A549 (cell line): ENCODE results near the gene PATJ. TPM values are rescaled to one million over a fixed set of nuclear protein-coding genes. Genes with fewer than 3 reads are reported as not detected.

Source experiments
- ATAC-seq, 2 experiments: fragments of 200-7000 bp in 1 of 2; fragments of >200 bp in 1 of 2; cut with Nextera tagmentation in 1 of 2; cut with Tn5 transposase in 1 of 2; 3 replicates each; pipeline versions ENCODE4 v1.8.0 to v1.9.1; 2018 to 2020; ENCODE audit warnings: mild to moderate bottlenecking in 1 of 2, moderate library complexity in 1 of 2
- CTCF ChIA-PET: fragments of 300-600 bp; sonication (Branson Sonifier 250); formaldehyde crosslinking; extraction: SDS; loops from one replicate; lab custom pipeline; 2021; ENCODE audit warnings: antibody characterized with exemption, inconsistent platforms; lab: Yijun Ruan, JAX
- POLR2A ChIA-PET: fragments of 350-600 bp; formaldehyde crosslinking; extraction: SDS; loops from one replicate; lab custom pipeline; 2021; ENCODE audit warnings: antibody characterized with exemption, inconsistent platforms; lab: Yijun Ruan, JAX
- DNase-seq, 2 experiments: peaks; one replicate each; pipeline versions ENCODE4 v3.0.0 to v3.0.0-alpha.2; 2011 to 2016; ENCODE audit warnings: low read depth in 1 of 2, low spot score in 1 of 2
- FAIRE-seq: peaks from 2 replicates; lab custom pipeline; 2011; peaks lifted over from hg19 to GRCh38; lab: Jason Lieb, UNC
- H3K27ac ChIP-seq, 2 experiments: fragments of >200 bp; sonication (Bioruptor Twin); formaldehyde crosslinking; 3 replicates each; pipeline ENCODE4 v1.5.1; 2016 to 2017
- H3K4me1 ChIP-seq: fragments of >200 bp; sonication (Bioruptor Twin); formaldehyde crosslinking; 3 replicates; pipeline ENCODE4 v1.6.1; 2016
- H3K4me2 ChIP-seq: fragments of >200 bp; sonication (Bioruptor Twin); formaldehyde crosslinking; 3 replicates; pipeline ENCODE4 v1.6.1; 2016
- H3K4me3 ChIP-seq: fragments of >200 bp; sonication (Bioruptor Twin); formaldehyde crosslinking; 3 replicates; pipeline ENCODE4 v1.5.1; 2016
- H3K9me3 ChIP-seq: fragments of >200 bp; sonication (Bioruptor Twin); formaldehyde crosslinking; 3 replicates; pipeline ENCODE4 v1.6.1; 2016
- CBX8 ChIP-seq: fragments of 200-600 bp; sonication (generic); IDR thresholded peaks from 2 replicates; pipeline ENCODE4 v1.6.1; 2016
- CEBPB ChIP-seq, 2 experiments: fragments of >200 bp in 1 of 2; sonication (Bioruptor Twin) in 1 of 2; formaldehyde crosslinking in 1 of 2; IDR thresholded peaks; 2 replicates each; pipeline ENCODE4 v1.6.1; 2012 to 2016
- ELK1 ChIP-seq: fragments of 150-350 bp; IDR thresholded peaks from 2 replicates; pipeline ENCODE4 v1.6.1; 2014; ENCODE audit warnings: low read depth, mild to moderate bottlenecking, low read length
- EP300 ChIP-seq, 2 experiments: fragments of >200 bp; sonication (Bioruptor Twin); formaldehyde crosslinking; IDR thresholded peaks; 2 replicates in 1 of 2; 3 replicates in 1 of 2; pipeline ENCODE4 v1.6.1; 2016 to 2017
- FOSB ChIP-seq: fragments of 250-450 bp; sonication (Bioruptor Pico); IDR thresholded peaks from 2 replicates; pipeline ENCODE4 v1.5.0; 2020; ENCODE audit warnings: mild to moderate bottlenecking, moderate library complexity
- FOXS1 ChIP-seq: fragments of 250-450 bp; sonication (Bioruptor Pico); IDR thresholded peaks from 2 replicates; pipeline ENCODE4 v1.5.0; 2020; ENCODE audit warnings: mild to moderate bottlenecking, moderate library complexity
- HDAC2 ChIP-seq: fragments of 200-600 bp; sonication (generic); IDR thresholded peaks from 2 replicates; pipeline ENCODE4 v1.6.1; 2016
- HEYL ChIP-seq: fragments of 250-450 bp; sonication (Bioruptor Pico); IDR thresholded peaks from 2 replicates; pipeline ENCODE4 v1.8.0; 2021; ENCODE audit warnings: mild to moderate bottlenecking, moderate library complexity
- HMGXB4 ChIP-seq: fragments of 250-450 bp; sonication (Bioruptor Pico); IDR thresholded peaks from 2 replicates; pipeline ENCODE4 v1.5.0; 2021; ENCODE audit warnings: mild to moderate bottlenecking, moderate library complexity, borderline replicate concordance
- HOXA7 ChIP-seq: fragments of 250-450 bp; sonication (Bioruptor Pico); IDR thresholded peaks from 2 replicates; pipeline ENCODE4 v1.5.0; 2020; ENCODE audit warnings: mild to moderate bottlenecking, moderate library complexity
- MAZ ChIP-seq: fragments of 150-350 bp; IDR thresholded peaks from 2 replicates; pipeline ENCODE4 v1.6.1; 2014; ENCODE audit warnings: antibody characterized with exemption, low read depth, low read length, borderline replicate concordance
- POLR2AphosphoS2 ChIP-seq: conservative IDR thresholded peaks from 2 replicates; pipeline ENCODE4 v1.6.1; 2012; ENCODE audit warnings: low read length, improper control_type of control experiment, inconsistent platforms
- RAD21 ChIP-seq, 2 experiments: fragments of >200 bp in 1 of 2; sonication (Bioruptor Twin) in 1 of 2; formaldehyde crosslinking in 1 of 2; IDR thresholded peaks in 1 of 2; conservative IDR thresholded peaks in 1 of 2; 2 replicates in 1 of 2; 3 replicates in 1 of 2; pipeline ENCODE4 v1.6.1; 2012 to 2018; ENCODE audit warnings: inconsistent platforms in 1 of 2
- RNF2 ChIP-seq: fragments of 200-600 bp; sonication (generic); IDR thresholded peaks from 2 replicates; pipeline ENCODE4 v1.6.1; 2016; ENCODE audit warnings: low read depth, mild to moderate bottlenecking, antibody characterized with exemption, moderate library complexity, borderline replicate concordance
- WGBS: methylation state at CpG from one replicate; pipeline ENCODE4 v1.1.6; 2017; ENCODE audit errors: missing lambda C conversion rate; 5-methylcytosine and 5-hydroxymethylcytosine counted together
- polyA plus RNA-seq, 4 experiments: library from polyadenylated mRNA; depleted of rRNA in 3 of 4; stranded (reverse); fragments of >200 nt; fragmentation: RNase III in 1 of 4; extraction: RNeasy Plus Mini Kit Qiagen cat#74134 plus additional on column Dnase treatment in 1 of 4; gene quantifications; 2 replicates in 3 of 4; 3 replicates in 1 of 4; pipeline ENCODE4 v1.2.3, GENCODE V29; 2011 to 2017
- TF ChIP-seq, protein P1 (sequence below): IDR thresholded peaks from 2 replicates; pipeline ENCODE4 v1.6.1; 2012
- TF ChIP-seq, protein P2 (sequence below): fragments of >200 bp; sonication (Bioruptor Twin); formaldehyde crosslinking; IDR thresholded peaks from 3 replicates; pipeline ENCODE4 v1.6.1; 2016
- TF ChIP-seq, protein P3 (sequence below): fragments of 200-600 bp; sonication (generic); IDR thresholded peaks from 2 replicates; pipeline ENCODE4 v1.6.1; 2016; ENCODE audit warnings: antibody characterized with exemption, mild to moderate bottlenecking, moderate library complexity

PATJ gene
- polyA plus RNA-seq, 2 of the 4 experiments (the other 2 are of a cell fraction), result 6.0 to 14.7 TPM

GRCh38 chr1:62022382-62022983 is 280.2 kb downstream of the PATJ start:
- CTCF ChIA-PET, result interaction anchor here (1.2 kb wide), 1 partner anchor 9 kb away, joined by 3 read pairs; no protein-coding TSS in a partner anchor
- no peak overlapping the region for H3K4me3 ChIP-seq
- H3K4me1 ChIP-seq, result no peaks in the 10 kb centered on the region
- 89% methylated on average over 6 of the region's 6 CpGs for WGBS
- DNase-seq (no peak), ATAC-seq (no peak)
- TF ChIP-seq RAD21 (conservative IDR thresholded peaks at IDR 0.05 in 1 of 2, IDR thresholded peaks at IDR 0.05 in 1 of 2) (no peak), POLR2AphosphoS2 (no peak), EP300 (IDR thresholded peaks at IDR 0.05) (no peak)
- TF ChIP-seq, protein P1, sequence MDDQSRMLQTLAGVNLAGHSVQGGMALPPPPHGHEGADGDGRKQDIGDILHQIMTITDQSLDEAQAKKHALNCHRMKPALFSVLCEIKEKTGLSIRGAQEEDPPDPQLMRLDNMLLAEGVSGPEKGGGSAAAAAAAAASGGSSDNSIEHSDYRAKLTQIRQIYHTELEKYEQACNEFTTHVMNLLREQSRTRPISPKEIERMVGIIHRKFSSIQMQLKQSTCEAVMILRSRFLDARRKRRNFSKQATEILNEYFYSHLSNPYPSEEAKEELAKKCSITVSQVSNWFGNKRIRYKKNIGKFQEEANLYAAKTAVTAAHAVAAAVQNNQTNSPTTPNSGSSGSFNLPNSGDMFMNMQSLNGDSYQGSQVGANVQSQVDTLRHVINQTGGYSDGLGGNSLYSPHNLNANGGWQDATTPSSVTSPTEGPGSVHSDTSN, result no peak
- TF ChIP-seq, protein P2, sequence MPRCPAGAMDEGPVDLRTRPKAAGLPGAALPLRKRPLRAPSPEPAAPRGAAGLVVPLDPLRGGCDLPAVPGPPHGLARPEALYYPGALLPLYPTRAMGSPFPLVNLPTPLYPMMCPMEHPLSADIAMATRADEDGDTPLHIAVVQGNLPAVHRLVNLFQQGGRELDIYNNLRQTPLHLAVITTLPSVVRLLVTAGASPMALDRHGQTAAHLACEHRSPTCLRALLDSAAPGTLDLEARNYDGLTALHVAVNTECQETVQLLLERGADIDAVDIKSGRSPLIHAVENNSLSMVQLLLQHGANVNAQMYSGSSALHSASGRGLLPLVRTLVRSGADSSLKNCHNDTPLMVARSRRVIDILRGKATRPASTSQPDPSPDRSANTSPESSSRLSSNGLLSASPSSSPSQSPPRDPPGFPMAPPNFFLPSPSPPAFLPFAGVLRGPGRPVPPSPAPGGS, result no peak
- TF ChIP-seq, protein P3, sequence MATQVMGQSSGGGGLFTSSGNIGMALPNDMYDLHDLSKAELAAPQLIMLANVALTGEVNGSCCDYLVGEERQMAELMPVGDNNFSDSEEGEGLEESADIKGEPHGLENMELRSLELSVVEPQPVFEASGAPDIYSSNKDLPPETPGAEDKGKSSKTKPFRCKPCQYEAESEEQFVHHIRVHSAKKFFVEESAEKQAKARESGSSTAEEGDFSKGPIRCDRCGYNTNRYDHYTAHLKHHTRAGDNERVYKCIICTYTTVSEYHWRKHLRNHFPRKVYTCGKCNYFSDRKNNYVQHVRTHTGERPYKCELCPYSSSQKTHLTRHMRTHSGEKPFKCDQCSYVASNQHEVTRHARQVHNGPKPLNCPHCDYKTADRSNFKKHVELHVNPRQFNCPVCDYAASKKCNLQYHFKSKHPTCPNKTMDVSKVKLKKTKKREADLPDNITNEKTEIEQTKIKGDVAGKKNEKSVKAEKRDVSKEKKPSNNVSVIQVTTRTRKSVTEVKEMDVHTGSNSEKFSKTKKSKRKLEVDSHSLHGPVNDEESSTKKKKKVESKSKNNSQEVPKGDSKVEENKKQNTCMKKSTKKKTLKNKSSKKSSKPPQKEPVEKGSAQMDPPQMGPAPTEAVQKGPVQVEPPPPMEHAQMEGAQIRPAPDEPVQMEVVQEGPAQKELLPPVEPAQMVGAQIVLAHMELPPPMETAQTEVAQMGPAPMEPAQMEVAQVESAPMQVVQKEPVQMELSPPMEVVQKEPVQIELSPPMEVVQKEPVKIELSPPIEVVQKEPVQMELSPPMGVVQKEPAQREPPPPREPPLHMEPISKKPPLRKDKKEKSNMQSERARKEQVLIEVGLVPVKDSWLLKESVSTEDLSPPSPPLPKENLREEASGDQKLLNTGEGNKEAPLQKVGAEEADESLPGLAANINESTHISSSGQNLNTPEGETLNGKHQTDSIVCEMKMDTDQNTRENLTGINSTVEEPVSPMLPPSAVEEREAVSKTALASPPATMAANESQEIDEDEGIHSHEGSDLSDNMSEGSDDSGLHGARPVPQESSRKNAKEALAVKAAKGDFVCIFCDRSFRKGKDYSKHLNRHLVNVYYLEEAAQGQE, result no peak
- TF ChIP-seq, all 56 proteins: peak for 0
- no peak overlapping the region for H3K27ac ChIP-seq
- POLR2A ChIA-PET, result no interaction called here
- no peak overlapping the region for H3K4me2 ChIP-seq
- no peak for FAIRE-seq
- H3K9me3 ChIP-seq, result no peaks in the 10 kb centered on the region

DNA sequence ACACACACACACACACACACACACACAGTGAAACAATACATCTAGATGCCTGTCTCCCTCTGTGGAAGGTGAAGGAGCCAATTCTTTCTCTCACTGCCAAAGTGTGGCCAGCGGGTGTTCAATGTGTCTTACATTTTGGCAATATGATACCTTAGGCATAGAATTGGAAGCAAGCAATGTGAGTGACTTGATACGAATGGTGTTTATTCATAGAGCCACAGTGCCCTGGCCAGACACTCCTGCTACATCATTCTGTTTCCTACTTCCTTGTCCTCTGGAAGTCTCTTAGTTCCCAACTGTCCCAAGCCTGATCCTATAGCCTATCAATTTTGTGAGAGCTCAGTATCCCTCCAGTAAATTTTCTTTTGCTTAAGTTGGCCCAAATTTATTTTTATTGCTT is 282.4 kb downstream of the PATJ start:
- Histone ChIP-seq H3K27ac (no peak overlapping the region), H3K4me2 (no peak overlapping the region), H3K4me3 (no peak overlapping the region), H3K4me1 (no peaks in the 10 kb centered on the region), H3K9me3 (0 out of 3 replicates have a peak, but pooled peaks cover 6% of the 10 kb centered on the region)
- no peak for ATAC-seq
- no peak for FAIRE-seq
- CTCF ChIA-PET, result no interaction called here
- whole genome bisulfite sequencing, result 97% methylated on average over 2 of the region's 2 CpGs
- TF ChIP-seq RNF2 (no peak), HDAC2 (no peak), FOSB (CRISPR knock-in tag) (no peak), MAZ (no peak), CBX8 (no peak), CEBPB (IDR thresholded peaks at IDR 0.05) (no peak), HOXA7 (CRISPR knock-in tag) (no peak), HEYL (CRISPR knock-in tag) (no peak), POLR2AphosphoS2 (no peak), FOXS1 (CRISPR knock-in tag) (no peak), ELK1 (no peak), HMGXB4 (CRISPR knock-in tag) (no peak)
- DNase-seq, result no peak
- POLR2A ChIA-PET, result no interaction called here
